HepG2 (cell line): Measurements from ENCODE around the gene ATG5. TPM values are rescaled to one million over a fixed set of nuclear protein-coding genes. Genes with fewer than 3 reads are reported as not detected.

ENCODE experiments used
- ATAC-seq: fragments of 200-7000 bp; cut with Tn5 transposase; 3 replicates; pipeline ENCODE4 v1.9.1; 2020; ENCODE audit warnings: mild to moderate bottlenecking, moderate library complexity
- BruUV-seq: library from RNA; stranded (reverse); fragments of 400-500 nt; replicated peaks from 2 replicates; lab custom pipeline; 2021; lab: Mats Ljungman, UMichigan
- CTCF ChIA-PET: fragments of 300-600 bp; formaldehyde crosslinking; extraction: SDS; loops from one replicate; lab custom pipeline; 2021; ENCODE audit warnings: low total read pairs, inconsistent platforms, low intra/inter-chr PET ratio; lab: Yijun Ruan, JAX
- POLR2A ChIA-PET: fragments of 350-600 bp; sonication (Branson Sonifier 250); formaldehyde crosslinking; loops from one replicate; lab custom pipeline; 2020; ENCODE audit warnings: antibody characterized with exemption, inconsistent platforms; lab: Yijun Ruan, JAX
- DNase-seq: peaks from one replicate; pipeline ENCODE4 v3.0.0-alpha.2; 2015; ENCODE audit warnings: low spot score
- FAIRE-seq: peaks from 3 replicates; lab custom pipeline; 2011; peaks lifted over from hg19 to GRCh38; lab: Jason Lieb, UNC
- H2AFZ ChIP-seq: one replicate; pipeline ENCODE4 v1.6.1; 2011; ENCODE audit warnings: low read length, inconsistent platforms
- H3K27ac ChIP-seq: fragments of 300-600 bp; 3 replicates; pipeline ENCODE4 v1.8.0; 2011; ENCODE audit warnings: mixed run types, mild to moderate bottlenecking, mixed read lengths, low read length, inconsistent platforms; ENCODE audit not compliant: insufficient read depth; ENCODE audit errors: extremely low read length
- H3K27me3 ChIP-seq, 2 experiments: fragments of 200-600 bp in 1 of 2; 2 replicates in 1 of 2; 3 replicates in 1 of 2; pipeline versions ENCODE4 v1.6.0 to v1.8.0; 2011; ENCODE audit warnings: low read length in 2 of 2, mild to moderate bottlenecking in 2 of 2, moderate library complexity in 2 of 2, inconsistent platforms in 1 of 2; ENCODE audit not compliant: insufficient read depth in 2 of 2, control insufficient read depth in 1 of 2
- H3K36me3 ChIP-seq, 2 experiments: fragments of 200-600 bp in 1 of 2; replicated peaks in 1 of 2; 2 replicates in 1 of 2; 3 replicates in 1 of 2; pipeline versions ENCODE4 v1.5.1 to v1.8.0; 2011; ENCODE audit warnings: low read length in 2 of 2, inconsistent platforms in 1 of 2; ENCODE audit not compliant: insufficient read depth in 2 of 2, control insufficient read depth in 1 of 2
- H3K4me1 ChIP-seq: 2 replicates; pipeline ENCODE4 v1.5.1; 2012; ENCODE audit warnings: low read length, inconsistent platforms; ENCODE audit not compliant: insufficient read depth
- H3K4me2 ChIP-seq: 2 replicates; pipeline ENCODE4 v1.6.0; 2011; ENCODE audit warnings: low read depth, low read length, inconsistent platforms
- H3K4me3 ChIP-seq, 3 experiments: fragments of 200-600 bp in 1 of 3; sonication (generic), shearing (Covaris generic) in 1 of 3; replicated peaks in 1 of 3; 2 replicates each; pipeline ENCODE4 v1.5.1; 2011 to 2016; ENCODE audit warnings: low read length in 3 of 3, inconsistent platforms in 2 of 3, low read depth in 2 of 3, mild to moderate bottlenecking in 2 of 3, control low read depth in 1 of 3, mixed read lengths in 1 of 3; ENCODE audit not compliant: insufficient read depth in 1 of 3
- H3K79me2 ChIP-seq: one replicate; pipeline ENCODE4 v1.6.1; 2011; ENCODE audit warnings: low read length, inconsistent platforms; ENCODE audit not compliant: insufficient read depth
- H3K9ac ChIP-seq: 2 replicates; pipeline ENCODE4 v1.6.0; 2011; ENCODE audit warnings: mild to moderate bottlenecking, low read depth, low read length, inconsistent platforms; ENCODE audit not compliant: insufficient read depth
- H3K9me3 ChIP-seq: 2 replicates; pipeline ENCODE4 v1.5.1; 2012; ENCODE audit warnings: mild to moderate bottlenecking, low read length
- H4K20me1 ChIP-seq: 2 replicates; pipeline ENCODE4 v1.6.0; 2011; ENCODE audit warnings: inconsistent platforms, mild to moderate bottlenecking, low read length, moderate library complexity; ENCODE audit not compliant: insufficient read depth
- CAMTA2 ChIP-seq: sonication (generic); formaldehyde crosslinking; IDR thresholded peaks from 2 replicates; pipeline ENCODE4 v1.4.0; 2020; ENCODE audit warnings: mild to moderate bottlenecking, missing genetic modification reagents, borderline replicate concordance
- HIVEP1 ChIP-seq: sonication (generic); formaldehyde crosslinking; IDR thresholded peaks from 2 replicates; pipeline ENCODE4 v1.4.0; 2020; ENCODE audit warnings: mild to moderate bottlenecking, missing genetic modification reagents
- HMGXB4 ChIP-seq, 2 experiments: sonication (generic) in 1 of 2; formaldehyde crosslinking in 1 of 2; IDR thresholded peaks; 2 replicates each; pipeline versions ENCODE4 v1.4.0 to v1.6.1; 2018 to 2020; ENCODE audit warnings: missing genetic modification reagents in 2 of 2, borderline replicate concordance in 1 of 2, low read depth in 1 of 2, mild to moderate bottlenecking in 1 of 2, missing biosample characterization in 1 of 2
- HNF4G ChIP-seq, 2 experiments: sonication (generic) in 1 of 2; formaldehyde crosslinking in 1 of 2; IDR thresholded peaks; 2 replicates each; pipeline versions ENCODE4 v1.4.0 to v1.6.1; 2011 to 2020; ENCODE audit warnings: borderline replicate concordance in 2 of 2, low read depth in 2 of 2, mild to moderate bottlenecking in 2 of 2, low read length in 1 of 2, missing genetic modification reagents in 1 of 2, moderate library complexity in 1 of 2
- ISX ChIP-seq: sonication (generic); formaldehyde crosslinking; conservative IDR thresholded peaks from 2 replicates; pipeline ENCODE4 v1.5.0; 2020; ENCODE audit warnings: missing genetic modification reagents
- MED13 ChIP-seq: sonication (generic); formaldehyde crosslinking; IDR thresholded peaks from 2 replicates; pipeline ENCODE4 v1.5.0; 2020; ENCODE audit warnings: missing genetic modification reagents
- REPIN1 ChIP-seq: sonication (generic); formaldehyde crosslinking; IDR thresholded peaks from 2 replicates; pipeline ENCODE4 v1.8.0; 2022; ENCODE audit warnings: missing genetic modification reagents, low read depth, mild to moderate bottlenecking, borderline replicate concordance
- SALL1 ChIP-seq: sonication (generic); formaldehyde crosslinking; IDR thresholded peaks from 2 replicates; pipeline ENCODE4 v1.8.0; 2022; ENCODE audit warnings: mild to moderate bottlenecking, missing genetic modification reagents
- ZNF263 ChIP-seq: sonication (generic); formaldehyde crosslinking; IDR thresholded peaks from 2 replicates; pipeline ENCODE4 v1.4.0; 2020; ENCODE audit warnings: missing genetic modification reagents
- ZNF264 ChIP-seq: sonication (generic); formaldehyde crosslinking; IDR thresholded peaks from 2 replicates; pipeline ENCODE4 v1.4.0; 2020; ENCODE audit warnings: missing genetic modification reagents
- ZNF318 ChIP-seq: sonication (generic); formaldehyde crosslinking; IDR thresholded peaks from 2 replicates; pipeline ENCODE4 v1.4.0; 2020; ENCODE audit warnings: mild to moderate bottlenecking, missing genetic modification reagents
- ZNF605 ChIP-seq: sonication (generic); formaldehyde crosslinking; IDR thresholded peaks from 2 replicates; pipeline ENCODE4 v1.8.0; 2022; ENCODE audit warnings: mild to moderate bottlenecking, missing genetic modification reagents
- ZNF747 ChIP-seq: sonication (generic); formaldehyde crosslinking; IDR thresholded peaks from 2 replicates; pipeline ENCODE4 v1.8.1; 2023; ENCODE audit warnings: missing genetic modification reagents, mild to moderate bottlenecking, borderline replicate concordance
- ZNF816 ChIP-seq: sonication (generic); formaldehyde crosslinking; IDR thresholded peaks from 2 replicates; pipeline ENCODE4 v1.8.0; 2022; ENCODE audit warnings: missing genetic modification reagents, mild to moderate bottlenecking, borderline replicate concordance
- WGBS: methylation state at CpG from one replicate; pipeline ENCODE4 v1.1.6; 2017; ENCODE audit warnings: low lambda C conversion rate; 5-methylcytosine and 5-hydroxymethylcytosine counted together
- in situ Hi-C: cut with HindIII; loops from 2 replicates; pipeline ENCODE4 v1.10.0; 2017; ENCODE audit warnings: low pct_unique_long_range_greater_than_20kb; ENCODE audit not compliant: extremely low pct_ligation_motif_present
- intact Hi-C: fragments of 100-400 bp; cut with micrococcal nuclease; formaldehyde crosslinking; loops from one replicate; pipeline ENCODE4 v1.10.0; 2022; ENCODE audit not compliant: unreplicated experiment
- polyA plus RNA-seq, 8 experiments: library from polyadenylated mRNA; depleted of rRNA in 3 of 8; stranded (reverse) in 7 of 8; unstranded in 1 of 8; fragments of >200 nt; fragmentation: Illumina TruSeq in 4 of 8; extraction: Trizol in 4 of 8; gene quantifications; 2 replicates each; pipeline versions ENCODE4 v1.2.1 to v1.2.3, GENCODE V29; 2011 to 2016; ENCODE audit warnings: low read depth in 4 of 8, missing spikeins in 1 of 8, mixed read lengths in 1 of 8; ENCODE audit not compliant: insufficient read depth in 1 of 8
- total RNA-seq, 5 experiments: library from RNA; depleted of rRNA; stranded (reverse); fragments of >200 nt; fragmentation: Illumina TruSeq; extraction: Trizol; gene quantifications; 2 replicates each; pipeline ENCODE4 v1.2.3, GENCODE V29; 2016; ENCODE audit warnings: low read depth in 1 of 5

ATG5 gene
- total and polyA plus RNA-seq, 2 of the 13 experiments (the other 11 are each of a cell fraction or from before 2014, with no cell fraction given) = 21.3 to 48.0 TPM

DNA sequence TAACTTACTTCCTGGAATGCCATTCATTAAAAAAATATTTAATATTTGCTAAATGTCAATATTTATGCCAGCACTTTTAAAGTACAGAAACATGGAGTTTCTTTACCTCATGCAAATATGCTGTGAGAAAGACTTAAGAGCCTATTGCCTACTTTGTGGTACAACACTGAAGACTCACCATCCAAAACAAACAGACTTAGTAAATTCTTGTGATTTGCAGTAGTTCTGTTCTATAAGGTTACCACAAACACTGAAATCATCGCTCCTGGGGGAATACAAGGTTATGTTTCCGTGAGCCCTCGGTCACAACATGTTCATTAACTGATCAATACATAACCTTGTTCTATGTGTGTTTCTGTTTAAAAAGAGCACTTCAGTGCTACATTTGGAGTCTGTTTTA, 78.3 kb downstream of the ATG5 start:
- CTCF ChIA-PET = no interaction called here
- no TSS peak for BruUV-seq
- POLR2A ChIA-PET = no interaction called here
- Histone ChIP-seq H3K27me3 (no peaks in the 10 kb centered on the region), H3K4me2 (no peak overlapping the region), H3K36me3 (peaks cover 0 to 18% of the 10 kb centered on the region in 2 experiments; a peak in 3 of 5 replicates), H3K4me1 (no peaks in the 10 kb centered on the region), H2AFZ (no peak overlapping the region), H3K79me2 (no peaks in the 10 kb centered on the region), H3K9me3 (no peaks in the 10 kb centered on the region), H3K4me3 (no peak overlapping the region), H3K27ac (no peak overlapping the region), H3K9ac (no peak overlapping the region), H4K20me1 (no peaks in the 10 kb centered on the region; the same call in 1 of the 2 replicates)
- no peak for DNase-seq
- WGBS = 98% methylated on average over 3 of the region's 3 CpGs
- in situ Hi-C loops (no loop called here), intact Hi-C loops (no loop called here)
- no peak for FAIRE-seq
- TF ChIP-seq ISX (CRISPR knock-in tag) (no peak), SALL1 (CRISPR knock-in tag) (no peak), ZNF747 (no peak), HMGXB4 (CRISPR knock-in tag; IDR thresholded peaks at IDR 0.05; ENCODE audit: borderline replicate concordance in 1 of 2, low read depth in 1 of 2) (no peak), REPIN1 (CRISPR knock-in tag) (no peak), ZNF605 (CRISPR knock-in tag) (no peak), ZNF318 (CRISPR knock-in tag) (no peak), ZNF263 (CRISPR knock-in tag) (no peak), HNF4G (IDR thresholded peaks at IDR 0.05; ENCODE audit: borderline replicate concordance, low read depth, low read length) (no peak), HNF4G (CRISPR knock-in tag; IDR thresholded peaks at IDR 0.05; ENCODE audit: borderline replicate concordance, low read depth) (no peak), ZNF264 (CRISPR knock-in tag) (no peak), HIVEP1 (CRISPR knock-in tag) (no peak), CAMTA2 (no peak), MED13 (CRISPR knock-in tag) (no peak), ZNF816 (CRISPR knock-in tag) (no peak)
- ATAC-seq = no peak
